ENCODE results near the gene USP31.

The USP31 gene

DNA sequence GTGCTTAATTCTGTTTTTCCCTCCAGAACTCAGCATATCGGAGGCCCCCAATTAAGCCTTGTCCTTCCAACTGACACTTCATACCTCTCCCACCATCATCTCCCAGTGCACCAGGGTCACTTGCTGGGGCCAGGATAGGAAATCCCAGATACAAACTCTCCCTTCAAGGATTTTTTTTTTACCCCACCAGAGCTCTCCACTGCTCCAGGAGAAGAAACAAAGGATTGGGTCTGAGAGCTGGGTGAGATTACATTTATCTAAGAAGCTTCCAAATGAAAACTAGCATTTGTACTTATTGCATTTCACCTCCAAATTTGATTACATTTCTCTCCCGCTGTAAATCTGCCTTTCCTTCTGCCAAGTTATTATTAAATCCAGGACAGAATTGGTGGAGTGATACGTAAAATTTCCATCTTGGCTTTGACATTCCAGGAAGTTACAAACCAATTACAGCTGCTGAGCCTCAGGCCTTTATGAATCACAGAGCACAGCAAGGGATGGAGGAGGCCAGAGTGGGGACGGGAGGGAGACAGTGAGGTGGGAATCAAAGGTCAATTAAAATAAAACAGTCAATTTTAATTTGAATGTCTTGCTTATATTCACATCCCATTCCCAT lies 123.5 kb downstream of the USP31 start:
- DNase-seq (ENCODE audit: low read depth in 2 of 3, low spot score in 2 of 3): no peak

DNA sequence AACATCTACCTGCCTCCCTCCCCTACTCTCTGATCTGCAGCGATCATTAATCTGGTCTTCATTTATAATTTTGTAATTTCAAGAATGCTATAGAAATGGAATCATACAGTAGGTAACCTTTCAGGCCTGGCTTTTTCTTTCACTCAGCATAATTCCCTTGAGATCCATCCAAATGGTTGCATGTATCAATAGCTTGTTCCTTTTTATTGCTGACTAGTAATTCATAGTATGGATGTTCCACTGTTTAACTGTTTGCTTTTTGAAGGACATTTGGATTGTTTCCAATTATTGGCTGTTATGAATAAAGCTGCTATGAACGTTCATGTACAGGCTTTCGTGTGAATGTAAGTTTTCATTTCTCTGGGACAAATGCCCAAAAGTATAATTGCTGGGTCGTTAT lies 125.2 kb downstream of the USP31 start:
- DNase-seq (ENCODE audit: low read depth in 2 of 3, low spot score in 2 of 3): no peak

- no peak for DNase-seq (ENCODE audit: low read depth in 2 of 3, low spot score in 2 of 3)
These were observed 129.2 kb downstream of the USP31 start for GRCh38 chr16:23020084-23020483.

- DNase-seq (ENCODE audit: low read depth in 2 of 3, low spot score in 2 of 3): no peak
These were observed 132.9 kb downstream of the USP31 start for GRCh38 chr16:23016368-23016767.

DNA sequence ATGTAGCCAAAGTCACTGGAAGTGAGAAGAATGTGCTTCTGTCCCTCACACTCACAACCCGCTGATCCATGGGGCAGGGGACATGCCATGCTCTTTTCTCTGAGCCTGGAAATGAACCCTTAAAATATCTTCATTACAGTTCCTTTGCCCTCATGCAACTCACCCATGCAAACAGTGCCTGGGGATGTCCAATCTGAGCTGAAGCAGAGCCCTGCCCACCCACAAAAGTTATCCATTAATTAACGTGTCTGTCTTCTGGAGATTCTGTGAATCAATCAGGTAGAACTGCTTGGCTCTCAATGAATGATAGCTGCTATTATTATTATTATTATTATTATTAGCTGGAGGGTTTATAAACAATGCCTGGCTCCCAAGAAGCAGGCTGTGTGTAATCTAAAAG lies 133.7 kb downstream of the USP31 start:
- DNase-seq (ENCODE audit: low read depth in 2 of 3, low spot score in 2 of 3): no peak

GRCh38 chr16:23014592-23014991 lies 134.7 kb downstream of the USP31 start:
- no peak for DNase-seq (ENCODE audit: low read depth in 2 of 3, low spot score in 2 of 3)
